ENCODE results near the gene OGFR. TPM values are rescaled to one million over a fixed set of nuclear protein-coding genes. Genes with fewer than 3 reads are reported as not detected.

OGFR gene
- total RNA-seq, 1 experiment from 2014 or later, result 46.1 TPM

DNA sequence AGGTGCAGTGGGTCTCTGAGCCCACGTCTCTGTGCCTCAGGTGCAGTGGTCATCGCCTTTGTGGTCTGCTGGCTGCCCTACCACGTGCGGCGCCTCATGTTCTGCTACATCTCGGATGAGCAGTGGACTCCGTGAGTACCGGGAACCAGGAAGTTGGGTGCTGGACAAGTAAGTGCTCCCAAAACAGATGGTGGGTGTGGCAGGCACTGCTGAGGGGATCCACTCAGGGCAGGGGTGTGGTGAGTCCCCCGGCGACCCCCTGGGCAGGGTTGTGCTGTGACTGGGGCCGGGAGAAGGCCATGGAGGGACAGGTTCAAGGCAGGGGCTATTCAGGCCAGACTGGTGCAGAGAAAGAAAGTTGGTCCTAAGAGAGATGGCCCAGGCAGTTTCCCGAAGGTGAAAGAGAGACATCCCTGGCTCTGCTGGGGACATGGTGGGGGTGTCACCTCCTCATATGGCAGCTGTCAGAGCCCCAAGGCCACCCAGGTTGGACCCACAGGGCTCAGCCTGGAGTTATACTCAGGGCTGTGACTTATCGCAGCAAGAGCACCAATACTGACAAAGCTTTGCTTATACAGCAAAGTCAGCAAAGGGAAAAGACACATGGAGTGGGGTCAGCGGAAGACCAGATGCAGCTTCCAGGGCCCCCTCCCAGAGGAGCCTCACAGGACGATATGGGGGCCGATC is 46.3 kb upstream of the OGFR start:
- H3K4me1 ChIP-seq (ENCODE audit: insufficient read depth, low read length, poor library complexity, severe bottlenecking), result peaks cover 19% of the 10 kb centered on the region
- H3K36me3 ChIP-seq (ENCODE audit: insufficient read depth, low read length, poor library complexity, severe bottlenecking), result peaks cover 6% of the 10 kb centered on the region
- ChIA-PET POLR2A (ENCODE audit: low non-redundant PET) (no interaction called here), CTCF (no interaction called here)
- BruUV-seq (replicated peaks), result no TSS peak
- no peaks in the 10 kb centered on the region for H3K27me3 ChIP-seq (replicated peaks; ENCODE audit: insufficient read depth, low read depth, low read length, poor library complexity)
- H3K9me3 ChIP-seq (ENCODE audit: low read depth, low read length, poor library complexity, severe bottlenecking), result no peaks in the 10 kb centered on the region
- intact Hi-C loops (cut with micrococcal nuclease; ENCODE audit: unreplicated experiment), result no loop called here
- no peak for DNase-seq (ENCODE audit: low spot score)
- no peak overlapping the region for H3K27ac ChIP-seq (ENCODE audit: low read depth, low read length, poor library complexity, severe bottlenecking)
- TF ChIP-seq, protein P1, sequence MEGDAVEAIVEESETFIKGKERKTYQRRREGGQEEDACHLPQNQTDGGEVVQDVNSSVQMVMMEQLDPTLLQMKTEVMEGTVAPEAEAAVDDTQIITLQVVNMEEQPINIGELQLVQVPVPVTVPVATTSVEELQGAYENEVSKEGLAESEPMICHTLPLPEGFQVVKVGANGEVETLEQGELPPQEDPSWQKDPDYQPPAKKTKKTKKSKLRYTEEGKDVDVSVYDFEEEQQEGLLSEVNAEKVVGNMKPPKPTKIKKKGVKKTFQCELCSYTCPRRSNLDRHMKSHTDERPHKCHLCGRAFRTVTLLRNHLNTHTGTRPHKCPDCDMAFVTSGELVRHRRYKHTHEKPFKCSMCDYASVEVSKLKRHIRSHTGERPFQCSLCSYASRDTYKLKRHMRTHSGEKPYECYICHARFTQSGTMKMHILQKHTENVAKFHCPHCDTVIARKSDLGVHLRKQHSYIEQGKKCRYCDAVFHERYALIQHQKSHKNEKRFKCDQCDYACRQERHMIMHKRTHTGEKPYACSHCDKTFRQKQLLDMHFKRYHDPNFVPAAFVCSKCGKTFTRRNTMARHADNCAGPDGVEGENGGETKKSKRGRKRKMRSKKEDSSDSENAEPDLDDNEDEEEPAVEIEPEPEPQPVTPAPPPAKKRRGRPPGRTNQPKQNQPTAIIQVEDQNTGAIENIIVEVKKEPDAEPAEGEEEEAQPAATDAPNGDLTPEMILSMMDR (conservative IDR thresholded peaks at IDR 0.05; ENCODE audit: low read depth, low read length), result no peak
- TF ChIP-seq EZH2 (IDR thresholded peaks at IDR 0.05; ENCODE audit: borderline replicate concordance, low read depth, low read length, poor library complexity, severe bottlenecking), result no peak
- no peak overlapping the region for H3K4me3 ChIP-seq (ENCODE audit: low read depth, low read length, poor library complexity, severe bottlenecking)

DNA sequence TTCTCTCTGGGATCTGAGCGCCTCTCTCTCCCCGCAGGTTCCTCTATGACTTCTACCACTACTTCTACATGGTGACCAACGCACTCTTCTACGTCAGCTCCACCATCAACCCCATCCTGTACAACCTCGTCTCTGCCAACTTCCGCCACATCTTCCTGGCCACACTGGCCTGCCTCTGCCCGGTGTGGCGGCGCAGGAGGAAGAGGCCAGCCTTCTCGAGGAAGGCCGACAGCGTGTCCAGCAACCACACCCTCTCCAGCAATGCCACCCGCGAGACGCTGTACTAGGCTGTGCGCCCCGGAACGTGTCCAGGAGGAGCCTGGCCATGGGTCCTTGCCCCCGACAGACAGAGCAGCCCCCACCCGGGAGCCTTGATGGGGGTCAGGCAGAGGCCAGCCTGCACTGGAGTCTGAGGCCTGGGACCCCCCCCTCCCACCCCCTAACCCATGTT is 44.6 kb upstream of the OGFR start:
- Histone ChIP-seq H3K4me3 (ENCODE audit: low read depth, low read length, poor library complexity, severe bottlenecking) (no peak overlapping the region), H3K9me3 (ENCODE audit: low read depth, low read length, poor library complexity, severe bottlenecking) (no peaks in the 10 kb centered on the region), H3K36me3 (ENCODE audit: insufficient read depth, low read length, poor library complexity, severe bottlenecking) (peaks cover 8% of the 10 kb centered on the region), H3K27me3 (replicated peaks; ENCODE audit: insufficient read depth, low read depth, low read length, poor library complexity) (no peaks in the 10 kb centered on the region), H3K4me1 (ENCODE audit: insufficient read depth, low read length, poor library complexity, severe bottlenecking) (peaks cover 19% of the 10 kb centered on the region), H3K27ac (ENCODE audit: low read depth, low read length, poor library complexity, severe bottlenecking) (no peak overlapping the region)
- TF ChIP-seq EZH2 (IDR thresholded peaks at IDR 0.05; ENCODE audit: borderline replicate concordance, low read depth, low read length, poor library complexity, severe bottlenecking), result no peak
- TF ChIP-seq, protein P1 (conservative IDR thresholded peaks at IDR 0.05; ENCODE audit: low read depth, low read length), result no peak
- no TSS peak for BruUV-seq (replicated peaks)
- ChIA-PET CTCF (no interaction called here), POLR2A (ENCODE audit: low non-redundant PET) (no interaction called here)
- intact Hi-C loops (cut with micrococcal nuclease; ENCODE audit: unreplicated experiment), result no loop called here
- no peak for DNase-seq (ENCODE audit: low spot score)

- POLR2A ChIA-PET (ENCODE audit: low non-redundant PET), result no interaction called here
- no peak overlapping the region for H3K4me3 ChIP-seq (ENCODE audit: low read depth, low read length, poor library complexity, severe bottlenecking)
- H3K9me3 ChIP-seq (ENCODE audit: low read depth, low read length, poor library complexity, severe bottlenecking), result no peaks in the 10 kb centered on the region
- H3K27me3 ChIP-seq (replicated peaks; ENCODE audit: insufficient read depth, low read depth, low read length, poor library complexity), result no peaks in the 10 kb centered on the region
- H3K36me3 ChIP-seq (ENCODE audit: insufficient read depth, low read length, poor library complexity, severe bottlenecking), result peaks cover 9% of the 10 kb centered on the region
- peaks cover 19% of the 10 kb centered on the region for H3K4me1 ChIP-seq (ENCODE audit: insufficient read depth, low read length, poor library complexity, severe bottlenecking)
- H3K27ac ChIP-seq (ENCODE audit: low read depth, low read length, poor library complexity, severe bottlenecking), result peak overlapping the region; percentile 78
- no TSS peak for BruUV-seq (replicated peaks)
- no peak for DNase-seq (ENCODE audit: low spot score)
- TF ChIP-seq, protein P1 (conservative IDR thresholded peaks at IDR 0.05; ENCODE audit: low read depth, low read length), result no peak
- no peak for TF ChIP-seq EZH2 (IDR thresholded peaks at IDR 0.05; ENCODE audit: borderline replicate concordance, low read depth, low read length, poor library complexity, severe bottlenecking)
- intact Hi-C loops (cut with micrococcal nuclease; ENCODE audit: unreplicated experiment), result no loop called here
- CTCF ChIA-PET, result no interaction called here
Measured at GRCh38 chr20:62760471-62760855, 44.2 kb upstream of the OGFR start.
